Lung (tissue), 12 donors: Measurements from ENCODE around the gene SEPTIN5. TPM values are rescaled to one million over a fixed set of nuclear protein-coding genes. Genes with fewer than 3 reads are reported as not detected.
A peak's percentile ranks its signal among the peaks of the same experiment; 100 is the strongest.

Source experiments
- ATAC-seq: fragments of 200-7000 bp; cut with Tn5 transposase; one replicate; pipeline ENCODE4 v1.9.1; 2020; ENCODE audit warnings: moderate number of reproducible peaks; ENCODE audit not compliant: insufficient read depth, low FRiP score
- DNase-seq, 3 donors: peaks; one replicate each; pipeline ENCODE4 v3.0.0-alpha.2; 2013 to 2017
- H3K27ac ChIP-seq, 2 donors: one replicate each; pipeline ENCODE4 v1.5.1; 2013; ENCODE audit warnings: mild to moderate bottlenecking in 2 of 2, moderate library complexity in 2 of 2, control low read depth in 1 of 2, inconsistent platforms in 1 of 2, low read depth in 1 of 2, low read length in 1 of 2
- H3K27me3 ChIP-seq, 3 donors: one replicate each; pipeline ENCODE4 v1.5.1; 2013; ENCODE audit warnings: low read length in 2 of 3; ENCODE audit not compliant: control insufficient read depth in 3 of 3, insufficient read depth in 3 of 3
- H3K36me3 ChIP-seq, 4 donors: one replicate each; pipeline ENCODE4 v1.5.1; 2013; ENCODE audit warnings: low read length in 4 of 4, mild to moderate bottlenecking in 1 of 4, moderate library complexity in 1 of 4; ENCODE audit not compliant: control insufficient read depth in 4 of 4, insufficient read depth in 4 of 4
- H3K4me1 ChIP-seq, 5 donors: one replicate each; pipeline ENCODE4 v1.5.1; 2013; ENCODE audit warnings: low read length in 5 of 5, mild to moderate bottlenecking in 2 of 5, moderate library complexity in 1 of 5; ENCODE audit not compliant: control insufficient read depth in 5 of 5, insufficient read depth in 5 of 5
- H3K4me3 ChIP-seq: one replicate; pipeline ENCODE4 v1.5.1; 2013; ENCODE audit warnings: mild to moderate bottlenecking, control low read depth, moderate library complexity
- H3K9ac ChIP-seq, 2 donors: one replicate each; pipeline ENCODE4 v1.5.1; 2013; ENCODE audit warnings: low read length in 2 of 2, control low read depth in 1 of 2; ENCODE audit not compliant: insufficient read depth in 1 of 2
- H3K9me3 ChIP-seq, 4 donors: one replicate each; pipeline ENCODE4 v1.5.1; 2013; ENCODE audit warnings: low read length in 3 of 4, mild to moderate bottlenecking in 1 of 4, moderate library complexity in 1 of 4; ENCODE audit not compliant: control insufficient read depth in 4 of 4, insufficient read depth in 3 of 4
- CTCF ChIP-seq: IDR thresholded peaks from 2 replicates; pipeline ENCODE4 v1.5.1; 2012; ENCODE audit warnings: mild to moderate bottlenecking; ENCODE audit errors: control extremely low read depth, extremely low read depth
- WGBS, 2 donors: extraction: QIAGEN DNeasy Blood & Tissue Kit; methylation state at CpG; one replicate each; pipeline ENCODE4 v1.1.7; 2013; 5-methylcytosine and 5-hydroxymethylcytosine counted together
- polyA plus RNA-seq, 2 donors: library from polyadenylated mRNA; stranded (reverse); fragments of 200-250 nt; gene quantifications; one replicate each; pipeline ENCODE4 v1.2.1, GENCODE V29; 2013
- total RNA-seq, 2 donors: library from RNA; depleted of rRNA in 1 of 2; stranded (reverse); fragments of >200 nt in 1 of 2; gene quantifications; one replicate each; pipeline ENCODE4 v1.2.1, GENCODE V29; 2014 to 2021
- donor health status: control.
- donor health status: control.
- donor health status: Bipolar disorder and iron deficiency.
- donor health status: healthy.
- donor health status: DM: yes; HTN: yes; CAD: no.

The SEPTIN5 gene
- total and polyA plus RNA-seq, 4 donors, result 10.4 to 32.5 (median 14.2) TPM

GRCh38 chr22:19766240-19766510, 51.9 kb downstream of the SEPTIN5 start:
- TF ChIP-seq CTCF, result no peak
- no peak for DNase-seq
- Histone ChIP-seq H3K4me1 (peaks cover 0 to 20% (median 0%) of the 10 kb centered on the region in 5 donors), H3K27me3 (peaks cover 5 to 66% (median 45%) of the 10 kb centered on the region in 3 donors), H3K27ac (no peak overlapping the region), H3K4me3 (no peak overlapping the region), H3K9me3 (peaks cover 0 to 7% (median 0%) of the 10 kb centered on the region in 4 donors), H3K36me3 (no peaks in the 10 kb centered on the region), H3K9ac (no peak overlapping the region)
- 7 to 12% methylated on average over 19 to 36 of the region's 36 CpGs for WGBS, 2 donors
- no peak for ATAC-seq

GRCh38 chr22:19766511-19767426, 52.5 kb downstream of the SEPTIN5 start:
- H3K4me3 ChIP-seq, result no peak overlapping the region
- no peak for TF ChIP-seq CTCF
- 2 to 12% methylated on average over 75 to 103 of the region's 103 CpGs for WGBS, 2 donors
- ATAC-seq, result no peak
- no peak for DNase-seq
- no peak overlapping the region for H3K9ac ChIP-seq
- H3K27me3 ChIP-seq, result peaks cover 5 to 63% (median 42%) of the 10 kb centered on the region in 3 donors
- H3K4me1 ChIP-seq, result peaks cover 0 to 20% (median 0%) of the 10 kb centered on the region in 5 donors
- H3K36me3 ChIP-seq, result no peaks in the 10 kb centered on the region
- peaks cover 0 to 9% (median 0%) of the 10 kb centered on the region in 4 donors for H3K9me3 ChIP-seq
- no peak overlapping the region for H3K27ac ChIP-seq

- Histone ChIP-seq H3K9ac (no peak overlapping the region), H3K36me3 (no peaks in the 10 kb centered on the region), H3K27ac (no peak overlapping the region), H3K4me1 (peaks cover 0 to 20% (median 0%) of the 10 kb centered on the region in 5 donors), H3K27me3 (peaks cover 5 to 54% (median 36%) of the 10 kb centered on the region in 3 donors), H3K4me3 (no peak overlapping the region), H3K9me3 (peaks cover 0 to 6% (median 0%) of the 10 kb centered on the region in 4 donors)
- 19 to 26% methylated on average over 30 to 35 of the region's 35 CpGs for WGBS, 2 donors
- DNase-seq (peak in 2 of 3 donors; percentile 50 to 55), ATAC-seq (no peak)
- no peak for TF ChIP-seq CTCF
Measured at GRCh38 chr22:19767427-19768341, 53.4 kb downstream of the SEPTIN5 start.
